ENCODE data around the gene ETFBKMT. TPM values are rescaled to one million over a fixed set of nuclear protein-coding genes. Genes with fewer than 3 reads are reported as not detected.
A peak's percentile ranks its signal among the peaks of the same experiment; 100 is the strongest.

Gene ETFBKMT
- total RNA-seq, 6 experiments from 2014 or later, result 1.5 to 6.9 (median 4.1) TPM

DNA sequence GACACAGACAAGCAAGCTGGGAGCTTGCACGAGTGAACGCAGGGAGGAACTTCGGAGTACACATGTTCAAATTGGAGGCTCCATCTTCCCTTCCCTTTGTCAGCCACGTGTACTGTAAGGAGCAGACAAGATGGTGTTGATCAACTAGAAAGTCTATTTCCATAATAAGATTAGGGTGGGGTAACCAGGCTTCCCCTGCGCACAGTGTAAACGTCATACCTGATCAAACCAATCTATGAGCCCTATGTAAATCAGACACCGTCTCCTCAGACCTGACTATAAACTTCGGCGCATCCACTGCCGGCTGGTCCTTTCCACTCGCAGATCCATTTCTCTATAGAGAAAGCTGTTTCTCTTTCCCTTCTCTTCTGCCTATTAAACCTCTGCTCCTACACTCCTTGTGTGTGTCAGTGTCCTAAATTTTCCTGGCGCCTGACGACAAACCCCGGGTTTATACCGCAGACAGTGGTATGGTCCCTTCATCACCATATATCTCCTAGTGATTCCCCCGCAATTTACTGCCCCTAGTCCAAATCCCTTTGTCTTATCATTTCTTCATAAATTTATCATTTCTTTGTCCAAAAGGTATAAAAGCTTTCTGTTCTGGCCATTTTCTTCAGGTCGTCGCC, 7.5 kb upstream of the ETFBKMT start:
- H3K4me1 ChIP-seq, result no peaks in the 10 kb centered on the region
- H3K36me3 ChIP-seq, result no peaks in the 10 kb centered on the region
- H3K4me3 ChIP-seq, result no peak overlapping the region
- DNase-seq (no peak), ATAC-seq (no peak)
- no peaks in the 10 kb centered on the region for H3K27me3 ChIP-seq
- no peak overlapping the region for H3K27ac ChIP-seq
- WGBS (ENCODE audit: insufficient coverage, low coverage, low lambda C conversion rate, missing lambda C conversion rate), result 81% methylated on average over 17 of the region's 18 CpGs
- intact Hi-C loops (cut with DNase I), result no loop called here
- no peaks in the 10 kb centered on the region for H3K9me3 ChIP-seq
- TF ChIP-seq POLR2A (IDR thresholded peaks at IDR 0.05), result no peak
- TF ChIP-seq, protein P1, sequence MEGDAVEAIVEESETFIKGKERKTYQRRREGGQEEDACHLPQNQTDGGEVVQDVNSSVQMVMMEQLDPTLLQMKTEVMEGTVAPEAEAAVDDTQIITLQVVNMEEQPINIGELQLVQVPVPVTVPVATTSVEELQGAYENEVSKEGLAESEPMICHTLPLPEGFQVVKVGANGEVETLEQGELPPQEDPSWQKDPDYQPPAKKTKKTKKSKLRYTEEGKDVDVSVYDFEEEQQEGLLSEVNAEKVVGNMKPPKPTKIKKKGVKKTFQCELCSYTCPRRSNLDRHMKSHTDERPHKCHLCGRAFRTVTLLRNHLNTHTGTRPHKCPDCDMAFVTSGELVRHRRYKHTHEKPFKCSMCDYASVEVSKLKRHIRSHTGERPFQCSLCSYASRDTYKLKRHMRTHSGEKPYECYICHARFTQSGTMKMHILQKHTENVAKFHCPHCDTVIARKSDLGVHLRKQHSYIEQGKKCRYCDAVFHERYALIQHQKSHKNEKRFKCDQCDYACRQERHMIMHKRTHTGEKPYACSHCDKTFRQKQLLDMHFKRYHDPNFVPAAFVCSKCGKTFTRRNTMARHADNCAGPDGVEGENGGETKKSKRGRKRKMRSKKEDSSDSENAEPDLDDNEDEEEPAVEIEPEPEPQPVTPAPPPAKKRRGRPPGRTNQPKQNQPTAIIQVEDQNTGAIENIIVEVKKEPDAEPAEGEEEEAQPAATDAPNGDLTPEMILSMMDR (IDR thresholded peaks at IDR 0.05), result no peak

DNA sequence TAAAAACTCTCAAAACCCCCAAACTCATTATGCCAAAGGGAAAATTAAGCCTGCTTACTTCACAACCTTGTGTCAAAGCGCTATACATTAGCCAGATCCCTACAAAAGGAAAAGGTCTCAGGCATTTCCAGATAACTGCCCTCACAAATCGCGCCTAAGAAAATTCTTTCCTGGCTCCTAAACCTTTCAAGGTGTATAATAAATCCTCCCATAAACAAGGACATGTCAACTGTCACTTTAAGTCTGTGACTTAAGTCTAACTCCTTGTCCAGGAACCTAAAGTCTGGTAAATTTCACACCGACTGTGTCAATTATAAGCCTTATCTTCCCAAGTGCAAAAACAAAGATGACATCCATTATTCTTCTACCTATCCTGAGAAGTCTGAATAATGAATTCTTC, 4.3 kb upstream of the ETFBKMT start:
- WGBS (ENCODE audit: insufficient coverage, low coverage, low lambda C conversion rate, missing lambda C conversion rate), result 88% methylated on average over 4 of the region's 4 CpGs
- no peaks in the 10 kb centered on the region for H3K27me3 ChIP-seq

DNA sequence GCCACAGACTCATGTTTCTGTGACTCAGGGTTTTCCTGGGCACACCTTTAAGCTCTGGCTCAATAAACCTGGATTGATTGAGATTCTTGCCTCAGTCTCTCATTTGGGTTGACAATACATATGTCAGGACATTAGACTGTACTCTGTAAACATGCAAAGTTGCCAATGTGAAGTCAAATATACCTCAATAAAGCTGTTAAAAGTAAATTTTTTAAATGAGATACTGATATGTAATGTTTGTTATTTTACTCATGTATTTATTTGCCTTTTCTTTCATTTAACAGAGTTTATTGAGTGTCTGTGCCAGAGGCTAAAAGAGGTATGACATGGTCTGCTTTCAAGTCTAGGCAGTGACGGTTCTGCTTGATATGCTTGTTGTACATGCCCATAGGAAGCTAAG, 3.7 kb upstream of the ETFBKMT start:
- Histone ChIP-seq H3K4me1 (no peaks in the 10 kb centered on the region), H3K27me3 (no peaks in the 10 kb centered on the region), H3K36me3 (no peaks in the 10 kb centered on the region), H3K9me3 (no peaks in the 10 kb centered on the region), H3K27ac (no peak overlapping the region), H3K4me3 (no peak overlapping the region)
- WGBS (ENCODE audit: insufficient coverage, low coverage, low lambda C conversion rate, missing lambda C conversion rate), result 93% methylated on average over 1 of the region's 1 CpG
- no peak for DNase-seq
- ATAC-seq, result no peak
- intact Hi-C loops (cut with DNase I), result no loop called here
- no peak for TF ChIP-seq POLR2A (IDR thresholded peaks at IDR 0.05)
- TF ChIP-seq, protein P1 (IDR thresholded peaks at IDR 0.05), result no peak

More for the DNA sequence above, 4.3 kb upstream of the ETFBKMT start:
- Histone ChIP-seq H3K4me3 (no peak overlapping the region), H3K9me3 (no peaks in the 10 kb centered on the region), H3K27ac (no peak overlapping the region), H3K36me3 (no peaks in the 10 kb centered on the region), H3K4me1 (no peaks in the 10 kb centered on the region)
- intact Hi-C loops (cut with DNase I), result no loop called here
- DNase-seq (no peak), ATAC-seq (no peak)
- no peak for TF ChIP-seq POLR2A (IDR thresholded peaks at IDR 0.05)

DNA sequence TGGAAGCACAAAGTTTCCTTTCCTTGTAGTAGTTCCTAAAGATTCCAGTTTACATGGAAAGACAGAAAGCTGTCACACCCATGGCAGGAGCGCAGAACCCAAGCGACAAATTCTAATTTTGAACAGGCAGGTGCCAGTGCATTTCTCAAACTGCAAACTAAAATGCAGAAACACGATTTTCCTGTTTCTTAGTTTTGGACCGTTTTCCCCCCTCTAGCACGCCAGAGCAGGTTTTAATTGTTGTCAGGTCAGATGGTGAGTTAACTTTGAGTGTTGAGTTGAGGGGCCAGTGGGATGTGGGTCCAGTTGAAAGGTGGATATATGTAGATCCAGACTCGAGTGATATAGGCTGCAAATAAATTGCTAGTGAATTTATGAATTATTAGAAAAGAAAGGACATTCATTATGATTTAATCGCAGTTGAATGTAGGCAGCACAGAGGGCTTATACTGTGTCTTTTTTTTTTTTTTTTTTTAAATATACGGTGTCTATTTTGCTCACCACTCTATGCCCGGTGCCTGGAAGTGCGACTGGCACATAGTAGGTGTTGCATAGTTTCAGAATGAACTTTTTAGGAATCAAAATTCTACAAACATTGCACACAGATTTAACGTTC, 909 bp upstream of the ETFBKMT start:
- Histone ChIP-seq H3K27me3 (no peaks in the 10 kb centered on the region), H3K4me3 (peak overlapping the region; percentile 70 to 80 (median 73)), H3K9me3 (no peaks in the 10 kb centered on the region), H3K36me3 (no peaks in the 10 kb centered on the region), H3K4me1 (peaks cover 0 to 8% (median 2%) of the 10 kb centered on the region in 4 donors), H3K27ac (peak overlapping the region; percentile 94 to 97 (median 94))
- ATAC-seq, result no peak
- intact Hi-C loops (cut with DNase I), result no loop called here
- 4% methylated on average over 9 of the region's 11 CpGs for WGBS (ENCODE audit: insufficient coverage, low coverage, low lambda C conversion rate, missing lambda C conversion rate)
- TF ChIP-seq, protein P1 (IDR thresholded peaks at IDR 0.05), result no peak
- TF ChIP-seq POLR2A (IDR thresholded peaks at IDR 0.05), result no peak
- no peak for DNase-seq

DNA sequence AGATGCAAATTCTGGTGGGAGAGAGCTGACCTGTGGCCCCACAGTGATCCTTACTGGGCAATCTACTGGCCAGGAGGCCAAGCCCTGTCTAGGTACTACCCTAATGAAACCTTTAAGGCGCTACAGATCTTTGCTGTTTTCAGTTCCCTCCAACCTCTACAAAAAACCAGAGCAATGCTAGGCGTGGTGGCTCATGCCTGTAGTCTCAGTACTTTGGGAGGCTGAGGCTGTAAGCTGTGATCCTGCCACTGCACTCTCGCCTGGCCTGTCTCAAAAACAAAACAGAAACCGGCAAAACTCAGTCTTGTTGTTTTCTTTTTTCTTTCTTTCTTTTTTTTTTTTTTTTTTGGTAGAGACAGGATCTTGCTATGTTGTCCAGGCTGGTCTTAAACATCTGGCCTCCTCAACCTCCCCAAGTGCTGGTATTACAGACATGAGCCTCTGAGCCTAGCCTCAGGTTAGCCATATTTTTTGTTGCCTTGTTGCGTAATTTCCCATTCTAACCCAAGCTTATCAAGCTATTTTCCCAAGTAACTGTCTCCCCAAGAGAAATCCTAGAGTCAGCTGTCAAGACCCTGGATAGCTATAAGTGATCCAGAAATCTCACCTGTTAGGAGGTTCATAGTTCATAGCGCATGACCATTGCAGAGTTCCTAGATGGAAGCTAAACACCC, 2.8 kb downstream of the ETFBKMT start:
- no peak overlapping the region for H3K4me3 ChIP-seq
- WGBS (ENCODE audit: insufficient coverage, low coverage, low lambda C conversion rate, missing lambda C conversion rate), result 83% methylated on average over 5 of the region's 6 CpGs
- no peaks in the 10 kb centered on the region for H3K9me3 ChIP-seq
- no peak for TF ChIP-seq POLR2A (IDR thresholded peaks at IDR 0.05)
- TF ChIP-seq, protein P1 (IDR thresholded peaks at IDR 0.05), result no peak
- DNase-seq, result no peak
- H3K4me1 ChIP-seq, result peaks cover 0 to 19% (median 4%) of the 10 kb centered on the region in 4 donors
- H3K27me3 ChIP-seq, result no peaks in the 10 kb centered on the region
- H3K36me3 ChIP-seq, result no peaks in the 10 kb centered on the region
- intact Hi-C loops (cut with DNase I), result no loop called here
- ATAC-seq, result no peak
- peak overlapping the region in 1 of 3 donors; percentile 5 for H3K27ac ChIP-seq

All from right lobe of liver (tissue), 6 donors.